Stimulated activated CD8-positive, alpha-beta memory T cell treated with anti-CD3 and anti-CD28 coated beads, Interleukin-4, amount 100 ng/mL, for 24 hours (primary cell): Measurements from ENCODE around the gene NSG2.
"Not testable (repeated sequence)": the region's sequence is repeated elsewhere in the genome, so short reads cannot be mapped to it uniquely, and the experiment has no call there.

Experiments
- DNase-seq: peaks from one replicate; pipeline ENCODE4 v3.0.0-alpha.2; 2020; ENCODE audit warnings: low read depth

The NSG2 gene

GRCh38 chr5:174102574-174102973, 57.1 kb downstream of the NSG2 start:
- DNase-seq: not testable (repeated sequence)

GRCh38 chr5:174106997-174107655, 61.6 kb downstream of the NSG2 start:
- DNase-seq: no peak

GRCh38 chr5:174108745-174109144, 63.2 kb downstream of the NSG2 start:
- DNase-seq: no peak

- no peak for DNase-seq
Measured at GRCh38 chr5:174109698-174110260, 64.3 kb downstream of the NSG2 start.

- no peak for DNase-seq
Measured at GRCh38 chr5:174110310-174110709, 64.8 kb downstream of the NSG2 start.

GRCh38 chr5:174111287-174111973, 65.9 kb downstream of the NSG2 start:
- no peak for DNase-seq

- DNase-seq: no peak
Measured at GRCh38 chr5:174115226-174115625, 69.7 kb downstream of the NSG2 start.

- no peak for DNase-seq
Measured at GRCh38 chr5:174118823-174119467, 73.4 kb downstream of the NSG2 start.

- no peak for DNase-seq
Measured at GRCh38 chr5:174119468-174119881, 74.0 kb downstream of the NSG2 start.

- no peak for DNase-seq
Measured at GRCh38 chr5:174120401-174121005, 75.0 kb downstream of the NSG2 start.

- no peak for DNase-seq
Measured at GRCh38 chr5:174134545-174134944, 89.0 kb downstream of the NSG2 start.

GRCh38 chr5:174139623-174140022, 94.1 kb downstream of the NSG2 start:
- DNase-seq: no peak

GRCh38 chr5:174140452-174141020, 95.0 kb downstream of the NSG2 start:
- no peak for DNase-seq

GRCh38 chr5:174141398-174141797, 95.9 kb downstream of the NSG2 start:
- no peak for DNase-seq

GRCh38 chr5:174145091-174145490, 99.6 kb downstream of the NSG2 start:
- no peak for DNase-seq

GRCh38 chr5:174145821-174146220, 100.3 kb downstream of the NSG2 start:
- DNase-seq: no peak

GRCh38 chr5:174146556-174146955, 101.0 kb downstream of the NSG2 start:
- no peak for DNase-seq

GRCh38 chr5:174147012-174147411, 101.5 kb downstream of the NSG2 start:
- DNase-seq: not testable (repeated sequence)

- DNase-seq: no peak
Measured at GRCh38 chr5:174147551-174147950, 102.0 kb downstream of the NSG2 start.

GRCh38 chr5:174148721-174149120, 103.2 kb downstream of the NSG2 start:
- no peak for DNase-seq

- DNase-seq: no peak
Measured at GRCh38 chr5:174149426-174149825, 103.9 kb downstream of the NSG2 start.

GRCh38 chr5:174149989-174150388, 104.5 kb downstream of the NSG2 start:
- no peak for DNase-seq
